OCI-LY7 (cell line): Measurements from ENCODE around the gene FGF21. TPM values are rescaled to one million over a fixed set of nuclear protein-coding genes. Genes with fewer than 3 reads are reported as not detected.

ENCODE experiments used
- BruUV-seq: library from RNA; stranded (reverse); fragments of 400-500 nt; replicated peaks from 2 replicates; lab custom pipeline; 2021; lab: Mats Ljungman, UMichigan
- CTCF ChIA-PET: fragments of 300-600 bp; sonication (Branson Sonifier 250); formaldehyde crosslinking; loops from one replicate; lab custom pipeline; 2022; ENCODE audit warnings: antibody characterized with exemption; ENCODE audit not compliant: unreplicated experiment; lab: Charles Lee
- POLR2A ChIA-PET: fragments of 300-600 bp; sonication (Branson Sonifier 250); formaldehyde crosslinking; loops from one replicate; lab custom pipeline; 2022; ENCODE audit warnings: antibody characterized with exemption; lab: Charles Lee
- DNase-seq: peaks from one replicate; pipeline ENCODE4 v3.0.0-alpha.2; 2015; ENCODE audit warnings: low spot score
- H2AFZ ChIP-seq: fragments of 200-600 bp; sonication (generic), shearing (Covaris generic); 2 replicates; pipeline ENCODE4 v1.6.1; 2014; ENCODE audit warnings: mild to moderate bottlenecking, antibody characterized with exemption, low read length, moderate library complexity
- H3K27ac ChIP-seq: fragments of 200-600 bp; sonication (generic); 2 replicates; pipeline ENCODE4 v1.5.1; 2014; ENCODE audit warnings: mixed run types, low read depth, mild to moderate bottlenecking, moderate library complexity, low read length, inconsistent platforms; ENCODE audit not compliant: poor library complexity, severe bottlenecking
- H3K36me3 ChIP-seq: fragments of 200-600 bp; sonication (generic); 2 replicates; pipeline ENCODE4 v1.6.1; 2014; ENCODE audit warnings: mild to moderate bottlenecking, antibody characterized with exemption, low read length, moderate library complexity, mixed read lengths; ENCODE audit not compliant: insufficient read depth
- H3K4me1 ChIP-seq: fragments of 200-600 bp; sonication (generic); 2 replicates; pipeline ENCODE4 v1.5.1; 2014; ENCODE audit warnings: mild to moderate bottlenecking, low read length; ENCODE audit not compliant: insufficient read depth, poor library complexity, severe bottlenecking
- H3K4me2 ChIP-seq: fragments of 200-600 bp; sonication (generic); 2 replicates; pipeline ENCODE4 v1.6.1; 2014; ENCODE audit warnings: mild to moderate bottlenecking, low read length
- H3K4me3 ChIP-seq: fragments of 200-600 bp; sonication (generic); 2 replicates; pipeline ENCODE4 v1.5.1; 2014; ENCODE audit warnings: mild to moderate bottlenecking, low read depth, low read length; ENCODE audit not compliant: poor library complexity, severe bottlenecking
- H3K79me2 ChIP-seq: fragments of 200-600 bp; sonication (generic); 2 replicates; pipeline ENCODE4 v1.6.1; 2016; ENCODE audit warnings: low read depth, mild to moderate bottlenecking, low read length, moderate library complexity, mixed read lengths; ENCODE audit not compliant: insufficient read depth
- H3K9me2 ChIP-seq: fragments of 200-600 bp; sonication (generic); 2 replicates; pipeline ENCODE4 v1.6.1; 2016; ENCODE audit warnings: mild to moderate bottlenecking, low read length, mixed read lengths; ENCODE audit not compliant: insufficient read depth
- H3K9me3 ChIP-seq: fragments of 200-600 bp; sonication (generic); 2 replicates; pipeline ENCODE4 v1.6.1; 2014; ENCODE audit warnings: mild to moderate bottlenecking, mixed run types, low read length, mixed read lengths
- H4K20me1 ChIP-seq: fragments of 200-600 bp; sonication (generic); 2 replicates; pipeline ENCODE4 v1.6.1; 2014; ENCODE audit warnings: mild to moderate bottlenecking, antibody characterized with exemption, low read length, moderate library complexity, mixed read lengths; ENCODE audit not compliant: insufficient read depth
- CTCF ChIP-seq: fragments of 200-600 bp; sonication (generic); conservative IDR thresholded peaks from 2 replicates; pipeline ENCODE4 v1.5.1; 2014; ENCODE audit warnings: mild to moderate bottlenecking, antibody characterized with exemption, low read length, moderate library complexity, mixed read lengths
- EZH2phosphoT487 ChIP-seq: fragments of 200-600 bp; sonication (generic); IDR thresholded peaks from 2 replicates; pipeline ENCODE4 v1.6.1; 2018; ENCODE audit warnings: low read depth, borderline replicate concordance, mild to moderate bottlenecking, mixed run types, antibody characterized with exemption, low read length, moderate library complexity, mixed read lengths
- intact Hi-C: fragments of 100-400 bp; cut with micrococcal nuclease; formaldehyde crosslinking; loops from one replicate; pipeline ENCODE4 v1.10.0; 2022; ENCODE audit not compliant: unreplicated experiment
- total RNA-seq, 2 experiments: library from RNA; depleted of rRNA in 1 of 2; stranded (reverse); fragments of >200 nt in 1 of 2; shearing (Covaris generic) in 1 of 2; gene quantifications; 2 replicates each; pipeline ENCODE4 v1.2.3, GENCODE V29; 2014 to 2022

Gene FGF21
- total RNA-seq, 2 experiments from 2014 or later: not detected

GRCh38 chr19:48772503-48772953 lies 17.2 kb downstream of the FGF21 start:
- no peak overlapping the region for H3K4me2 ChIP-seq
- no peaks in the 10 kb centered on the region for H3K9me3 ChIP-seq
- H3K9me2 ChIP-seq: no peaks in the 10 kb centered on the region
- H3K27ac ChIP-seq: no peak overlapping the region
- POLR2A ChIA-PET: no interaction called here
- TF ChIP-seq CTCF: no peak
- TF ChIP-seq EZH2phosphoT487: no peak
- no peak for DNase-seq
- CTCF ChIA-PET: no interaction called here
- no peak overlapping the region for H3K4me3 ChIP-seq
- H3K79me2 ChIP-seq: no peaks in the 10 kb centered on the region
- H3K4me1 ChIP-seq: no peaks in the 10 kb centered on the region
- BruUV-seq: no TSS peak
- no peaks in the 10 kb centered on the region for H3K36me3 ChIP-seq
- H4K20me1 ChIP-seq: no peaks in the 10 kb centered on the region
- intact Hi-C loops: no loop called here
- no peak overlapping the region for H2AFZ ChIP-seq

GRCh38 chr19:48777139-48777538 lies 21.8 kb downstream of the FGF21 start:
- no TSS peak for BruUV-seq
- Histone ChIP-seq H3K79me2 (no peaks in the 10 kb centered on the region), H3K4me2 (no peak overlapping the region), H3K9me2 (no peaks in the 10 kb centered on the region), H3K4me1 (peaks cover 10% of the 10 kb centered on the region), H3K27ac (no peak overlapping the region), H4K20me1 (no peaks in the 10 kb centered on the region), H3K9me3 (no peaks in the 10 kb centered on the region), H3K4me3 (no peak overlapping the region), H2AFZ (no peak overlapping the region), H3K36me3 (no peaks in the 10 kb centered on the region)
- ChIA-PET CTCF (no interaction called here), POLR2A (no interaction called here)
- TF ChIP-seq CTCF (no peak), EZH2phosphoT487 (no peak)
- DNase-seq: no peak
- intact Hi-C loops: no loop called here

GRCh38 chr19:48777720-48778119 lies 22.4 kb downstream of the FGF21 start:
- POLR2A ChIA-PET: no interaction called here
- Histone ChIP-seq H3K9me2 (no peaks in the 10 kb centered on the region), H3K9me3 (no peaks in the 10 kb centered on the region), H3K79me2 (no peaks in the 10 kb centered on the region), H3K36me3 (no peaks in the 10 kb centered on the region), H4K20me1 (no peaks in the 10 kb centered on the region), H3K4me2 (no peak overlapping the region), H3K4me3 (no peak overlapping the region), H3K27ac (no peak overlapping the region), H3K4me1 (peaks cover 10% of the 10 kb centered on the region), H2AFZ (no peak overlapping the region)
- intact Hi-C loops: no loop called here
- no peak for DNase-seq
- CTCF ChIA-PET: no interaction called here
- no TSS peak for BruUV-seq
- TF ChIP-seq EZH2phosphoT487 (no peak), CTCF (no peak)
